Measurements from ENCODE around the gene TMEM240.
"Not testable (repeated sequence)": the region's sequence is repeated elsewhere in the genome, so short reads cannot be mapped to it uniquely, and the experiment has no call there.

Gene TMEM240

GRCh38 chr1:1524750-1525383 lies 15.6 kb downstream of the TMEM240 start:
- DNase-seq (ENCODE audit: low spot score): not testable (repeated sequence)

DNA sequence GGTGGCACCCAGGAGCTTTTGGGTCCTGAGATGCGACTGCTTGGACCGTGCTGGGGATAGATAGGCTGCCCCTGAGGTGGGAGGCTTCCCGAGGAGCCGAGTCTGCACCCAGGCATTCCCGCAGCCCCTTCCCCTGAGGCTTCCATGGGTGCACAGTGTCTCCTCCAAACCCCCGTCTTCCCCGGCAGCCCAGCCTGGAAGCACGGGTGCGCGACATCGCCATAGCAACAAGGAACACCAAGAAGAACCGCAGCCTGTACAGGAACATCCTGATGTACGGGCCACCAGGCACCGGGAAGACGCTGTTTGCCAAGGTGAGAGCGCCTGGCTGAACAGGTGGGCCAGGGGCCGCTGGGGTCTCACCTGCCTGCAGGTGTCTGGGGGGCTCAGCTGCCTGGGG lies 16.8 kb downstream of the TMEM240 start:
- DNase-seq (ENCODE audit: low spot score): not testable (repeated sequence)

DNA sequence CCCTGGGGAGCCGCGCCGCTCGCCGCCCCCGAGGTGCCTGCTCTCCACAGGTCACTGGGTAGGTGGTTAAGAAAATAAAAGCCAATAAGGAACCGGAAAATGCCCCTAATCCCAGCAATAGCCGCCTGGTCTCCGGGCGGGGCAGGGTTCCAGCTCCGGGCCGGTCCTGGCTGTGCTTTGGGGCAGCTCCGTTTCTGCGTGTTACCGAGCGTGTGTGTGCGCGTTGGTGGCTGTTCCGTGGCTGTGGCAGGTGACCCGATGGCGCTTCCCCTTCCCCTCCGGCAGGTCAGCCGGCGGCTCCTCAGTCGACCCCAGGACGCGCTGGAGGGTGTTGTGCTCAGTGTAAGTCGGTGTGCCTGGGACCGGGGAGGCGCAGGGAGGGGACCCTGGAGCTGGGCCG lies 17.2 kb downstream of the TMEM240 start:
- not testable (repeated sequence) for DNase-seq (ENCODE audit: low spot score)

DNA sequence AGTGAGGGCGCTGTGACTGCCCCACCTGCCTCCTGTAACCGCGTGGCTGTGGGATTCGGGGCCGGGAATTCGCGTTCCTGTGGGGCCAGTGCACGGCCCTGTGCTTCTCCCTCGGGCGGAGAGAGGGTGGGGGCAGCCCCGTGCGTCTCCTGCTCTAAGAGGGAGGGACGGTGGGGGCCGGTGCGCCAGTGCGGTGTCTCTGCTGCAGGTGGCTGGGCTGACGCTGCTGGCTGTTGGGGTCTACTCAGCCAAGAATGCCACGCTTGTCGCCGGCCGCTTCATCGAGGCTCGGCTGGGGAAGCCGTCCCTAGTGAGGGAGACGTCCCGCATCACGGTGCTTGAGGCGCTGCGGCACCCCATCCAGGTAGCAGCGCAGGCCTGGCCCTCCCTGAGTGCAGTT lies 17.9 kb downstream of the TMEM240 start:
- DNase-seq (ENCODE audit: low spot score): not testable (repeated sequence)

GRCh38 chr1:1521331-1521730 lies 19.1 kb downstream of the TMEM240 start:
- no peak for DNase-seq (ENCODE audit: low spot score)

DNA sequence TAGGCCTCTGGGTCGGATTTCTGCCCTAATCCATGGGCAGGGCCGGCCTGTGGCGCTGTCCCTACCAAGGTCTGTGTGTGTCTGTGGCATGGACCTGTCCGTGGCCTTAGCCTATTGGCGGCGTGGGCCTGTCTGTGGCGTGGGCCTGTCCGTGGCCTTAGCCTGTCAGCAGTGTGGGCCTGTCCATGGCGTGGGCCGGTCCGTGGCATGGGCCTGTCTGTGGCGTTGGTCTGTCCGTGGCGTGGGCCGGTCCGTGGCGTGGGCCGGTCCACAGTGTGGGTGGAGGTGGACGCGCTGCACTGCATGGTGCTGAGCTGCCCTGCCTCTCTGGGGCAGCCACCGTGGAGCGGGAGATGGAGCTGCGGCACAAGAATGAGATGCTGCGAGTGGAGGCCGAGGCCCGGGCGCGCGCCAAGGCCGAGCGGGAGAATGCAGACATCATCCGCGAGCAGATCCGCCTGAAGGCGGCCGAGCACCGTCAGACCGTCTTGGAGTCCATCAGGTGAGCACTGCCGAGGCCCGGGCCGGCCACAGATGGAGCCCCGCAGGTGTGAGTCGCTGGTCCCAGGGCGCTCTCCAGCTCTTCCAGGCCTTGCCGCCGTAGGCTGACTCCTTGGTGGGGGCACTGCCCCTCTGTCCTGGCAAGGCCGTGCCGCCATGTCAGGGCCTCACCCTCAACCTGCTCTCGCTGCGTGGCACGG lies 20.5 kb downstream of the TMEM240 start:
- DNase-seq (ENCODE audit: low spot score): not testable (repeated sequence)

- DNase-seq (ENCODE audit: low spot score): not testable (repeated sequence)
Measured at GRCh38 chr1:1518621-1519007, 21.8 kb downstream of the TMEM240 start.

- DNase-seq (ENCODE audit: low spot score): no peak
Measured at GRCh38 chr1:1517973-1518620, 22.3 kb downstream of the TMEM240 start.

GRCh38 chr1:1516923-1517322 lies 23.5 kb downstream of the TMEM240 start:
- not testable (repeated sequence) for DNase-seq (ENCODE audit: low spot score)

DNA sequence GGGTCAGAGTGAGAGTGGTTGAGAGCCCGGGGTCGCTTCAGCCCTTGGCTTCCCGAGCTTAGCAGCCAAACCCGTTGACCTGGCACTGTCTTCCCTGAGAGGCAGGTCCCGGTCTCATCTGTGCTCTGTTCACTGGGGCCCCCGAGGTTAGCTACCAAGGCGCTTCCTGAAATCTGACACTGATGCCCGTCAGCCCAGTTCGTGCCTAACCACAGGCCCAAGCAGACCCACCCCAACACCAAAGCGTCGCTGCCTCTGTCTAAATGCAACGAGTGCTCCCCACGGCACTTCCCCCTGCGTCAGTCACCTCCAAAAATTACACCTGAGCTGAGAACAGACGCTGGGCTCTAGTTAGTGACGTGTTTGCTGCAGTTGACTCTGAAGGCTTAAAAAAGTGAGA lies 26.0 kb downstream of the TMEM240 start:
- DNase-seq (ENCODE audit: low spot score): not testable (repeated sequence)

DNA sequence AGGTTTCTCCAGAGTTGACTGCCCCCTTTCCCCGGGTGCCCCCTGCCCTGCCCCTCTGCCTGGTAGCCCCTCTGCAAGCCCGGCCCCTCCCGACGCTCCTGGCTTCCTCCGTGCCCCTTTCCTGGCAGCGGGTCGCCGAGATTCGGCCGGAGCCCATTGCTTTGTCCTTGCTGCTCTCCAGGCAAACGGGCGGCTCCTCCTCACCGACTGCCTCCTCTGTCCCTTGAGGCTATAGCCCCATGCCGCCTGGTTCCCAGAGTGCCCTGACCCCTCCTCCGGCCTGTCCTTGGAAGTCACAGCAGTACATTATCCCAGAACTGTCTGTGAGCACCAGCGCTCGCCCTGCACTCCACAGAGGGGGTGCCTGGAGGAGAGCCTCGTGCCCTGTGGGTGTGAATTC lies 26.7 kb downstream of the TMEM240 start:
- DNase-seq (ENCODE audit: low spot score): not testable (repeated sequence)

GRCh38 chr1:1512425-1512824 lies 28.0 kb downstream of the TMEM240 start:
- DNase-seq (ENCODE audit: low spot score): not testable (repeated sequence)

DNA sequence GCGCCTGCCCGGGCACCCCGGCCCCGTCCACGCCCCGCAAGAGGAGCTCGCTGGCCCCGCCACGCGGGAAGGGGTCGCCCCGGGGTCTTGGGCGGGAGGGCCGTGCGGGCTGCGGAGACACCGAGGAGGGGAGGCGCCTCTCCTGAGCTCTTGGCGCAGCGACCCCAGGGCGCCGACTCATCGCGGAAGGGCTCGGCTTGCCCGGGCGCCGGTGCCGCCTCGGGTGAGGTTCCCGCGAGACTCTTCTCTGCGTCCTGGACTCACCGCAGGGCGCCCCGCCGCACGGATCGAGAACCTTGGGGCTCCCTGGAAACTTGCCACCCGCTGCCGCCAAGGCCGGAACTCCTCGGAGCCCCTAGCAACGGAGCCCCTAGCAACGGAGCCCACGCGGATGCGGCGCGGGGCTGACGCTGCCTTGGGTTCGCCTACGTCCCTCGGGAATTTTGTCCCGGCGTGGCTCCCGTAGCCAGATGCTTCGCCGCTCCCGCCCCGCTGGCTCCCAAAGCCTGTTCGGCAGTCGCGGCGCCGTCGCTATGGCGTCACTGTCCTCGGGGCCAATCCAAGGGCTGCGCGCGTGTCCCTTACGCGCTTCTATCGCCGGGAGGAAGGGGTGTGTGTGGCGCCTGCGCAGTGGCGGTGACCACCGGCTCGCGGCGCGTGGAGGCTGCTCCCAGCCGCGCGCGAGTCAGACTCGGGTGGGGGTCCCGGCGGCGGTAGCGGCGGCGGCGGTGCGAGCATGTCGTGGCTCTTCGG lies 28.7 kb downstream of the TMEM240 start, which contains the start of gene ATAD3A:
ATAD3A (plus strand) TSS at position 630 of the 753 bp plus-strand sequence; CDS start at position 737, 107 bp downstream.
- peak; percentile 94 for DNase-seq (ENCODE audit: low spot score)

GRCh38 chr1:1510912-1511532 lies 29.4 kb downstream of the TMEM240 start:
- peak; percentile 30 for DNase-seq (ENCODE audit: low spot score)

DNA sequence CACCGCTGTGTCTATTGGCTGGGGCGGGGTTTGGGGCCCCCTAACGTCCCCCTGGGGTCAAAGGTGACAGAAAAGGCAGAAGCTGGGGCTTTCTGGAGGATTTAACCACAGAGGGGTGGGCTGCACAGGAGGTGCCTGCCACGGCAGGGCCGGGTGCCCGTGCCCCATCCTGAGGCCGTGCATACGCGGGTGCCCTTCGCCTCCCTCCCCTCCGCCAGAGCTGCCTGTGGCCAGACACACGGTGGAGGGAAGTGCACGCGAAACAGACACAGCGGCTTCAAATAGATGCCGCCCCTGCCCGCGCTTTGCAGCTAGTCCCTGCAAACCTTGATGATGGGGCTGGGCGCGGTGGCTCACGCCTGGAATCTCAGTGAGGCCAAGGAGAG lies 31.0 kb downstream of the TMEM240 start:
- not testable (repeated sequence) for DNase-seq (ENCODE audit: low spot score)

DNA sequence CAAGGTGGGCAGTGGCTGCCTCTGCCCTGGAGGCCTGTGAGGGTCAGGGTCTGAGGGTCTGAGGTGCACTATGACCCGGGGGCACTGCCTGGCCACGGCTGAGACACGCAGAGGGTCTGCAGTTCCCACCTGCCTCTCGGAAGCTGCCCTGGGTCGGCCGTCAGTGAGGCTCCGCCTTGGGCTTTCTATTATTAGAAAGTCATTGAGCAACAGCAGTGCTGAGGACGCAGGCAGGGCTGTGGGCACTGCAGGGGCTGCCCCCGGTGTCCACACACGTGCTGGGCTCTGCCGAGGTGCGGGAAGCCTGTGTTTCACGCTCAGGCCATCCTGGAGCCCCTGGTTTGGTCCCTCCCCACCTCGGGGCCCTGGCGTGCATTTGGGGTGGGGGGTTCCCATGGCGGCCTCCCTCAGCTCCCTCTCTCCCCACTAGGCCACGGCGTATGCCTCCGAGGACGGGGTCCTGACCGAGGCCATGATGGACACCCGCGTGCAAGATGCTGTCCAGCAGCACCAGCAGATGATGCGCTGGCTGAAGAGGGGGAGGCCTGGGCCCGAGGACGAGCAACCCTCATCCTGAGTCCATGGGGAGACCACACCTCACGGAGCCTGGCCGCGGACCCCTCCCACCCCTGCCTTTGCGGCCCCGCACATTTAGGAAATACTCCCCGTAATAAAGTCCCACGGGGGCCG lies 31.5 kb downstream of the TMEM240 start:
- DNase-seq (ENCODE audit: low spot score): not testable (repeated sequence)

- no peak for DNase-seq (ENCODE audit: low spot score)
Measured at GRCh38 chr1:1507305-1507704, 33.1 kb downstream of the TMEM240 start.

- DNase-seq (ENCODE audit: low spot score): not testable (repeated sequence)
Measured at GRCh38 chr1:1505801-1506200, 34.6 kb downstream of the TMEM240 start.

- DNase-seq (ENCODE audit: low spot score): not testable (repeated sequence)
Measured at GRCh38 chr1:1505366-1505798, 35.0 kb downstream of the TMEM240 start.

DNA sequence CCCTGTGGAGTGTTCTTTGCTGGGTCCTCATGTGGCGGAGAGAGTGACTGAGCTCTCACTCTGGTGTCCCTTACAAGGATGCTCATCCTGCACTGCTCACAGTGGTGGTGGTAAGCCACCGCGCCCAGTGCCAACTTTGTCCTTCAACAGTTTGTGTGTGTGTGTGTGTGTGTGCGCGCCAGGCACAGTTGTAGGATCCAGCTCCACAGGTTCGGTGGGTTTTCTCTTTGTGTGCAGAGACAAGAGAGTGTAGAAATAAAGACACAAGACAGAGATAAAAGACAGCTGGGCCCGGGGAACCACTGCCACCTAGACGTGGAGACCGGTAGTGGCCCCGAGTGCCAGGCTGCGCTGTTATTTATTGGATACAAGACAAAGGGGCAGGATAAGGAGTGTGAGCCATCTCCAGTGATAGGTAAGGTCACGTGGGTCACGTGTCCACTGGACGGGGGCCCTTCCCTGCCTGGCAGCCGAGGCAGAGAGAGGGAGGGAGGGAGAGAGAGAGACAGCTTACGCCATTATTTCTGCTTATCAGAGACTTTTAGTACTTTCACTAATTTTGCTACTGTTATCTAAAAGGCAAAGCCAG lies 35.6 kb downstream of the TMEM240 start:
- peak; percentile 27 for DNase-seq (ENCODE audit: low spot score)
